CD4-positive, alpha-beta memory T cell (primary cell): ENCODE data around the gene SH3TC2. TPM values are rescaled to one million over a fixed set of nuclear protein-coding genes. Genes with fewer than 3 reads are reported as not detected.

Experiments used
- CTCF ChIA-PET: fragments of 350-600 bp; sonication (Branson Sonifier 250); formaldehyde crosslinking; loops from one replicate; lab custom pipeline; 2021; ENCODE audit warnings: inconsistent platforms; ENCODE audit not compliant: partially characterized antibody; lab: Charles Lee
- POLR2A ChIA-PET: fragments of 350-600 bp; sonication (Branson Sonifier 250); formaldehyde crosslinking; loops from one replicate; lab custom pipeline; 2021; ENCODE audit not compliant: partially characterized antibody; lab: Charles Lee
- DNase-seq, 5 donors: peaks; one replicate each; pipeline versions ENCODE4 v3.0.0 to v3.0.0-alpha.2; 2020 to 2022; ENCODE audit warnings: mixed read lengths in 1 of 5
- H3K27ac ChIP-seq: one replicate; pipeline ENCODE4 v1.7.0; 2013; ENCODE audit warnings: low read depth, low read length
- H3K27me3 ChIP-seq: 2 replicates; pipeline ENCODE4 v1.7.0; 2013; ENCODE audit warnings: mild to moderate bottlenecking, low read length, moderate library complexity; ENCODE audit not compliant: insufficient read depth
- H3K36me3 ChIP-seq: 2 replicates; pipeline ENCODE4 v1.7.0; 2013; ENCODE audit warnings: mild to moderate bottlenecking, low read length, moderate library complexity; ENCODE audit not compliant: insufficient read depth
- H3K4me1 ChIP-seq: 2 replicates; pipeline ENCODE4 v1.7.0; 2013; ENCODE audit warnings: mild to moderate bottlenecking, low read length, moderate library complexity; ENCODE audit not compliant: insufficient read depth
- H3K4me3 ChIP-seq, 2 donors: one replicate each; pipeline ENCODE4 v1.7.0; 2013; ENCODE audit warnings: low read length in 2 of 2, mild to moderate bottlenecking in 1 of 2
- H3K9me3 ChIP-seq, 2 donors: one replicate each; pipeline ENCODE4 v1.7.0; 2013; ENCODE audit warnings: low read length in 2 of 2, control low read depth in 1 of 2; ENCODE audit not compliant: control insufficient read depth in 1 of 2
- H3K27ac Mint-ChIP-seq, 7 donors: one replicate each; pipeline ENCODE4 v1.8.0; 2020 to 2021; ENCODE audit warnings: mixed read lengths in 7 of 7, mild to moderate bottlenecking in 6 of 7, inconsistent platforms in 3 of 7, moderate library complexity in 3 of 7
- H3K27me3 Mint-ChIP-seq, 2 donors: one replicate each; pipeline ENCODE4 v1.8.0; 2020 to 2021; ENCODE audit warnings: mixed read lengths in 2 of 2
- H3K36me3 Mint-ChIP-seq, 2 donors: one replicate each; pipeline ENCODE4 v1.8.0; 2020 to 2021; ENCODE audit warnings: mixed read lengths in 2 of 2, inconsistent platforms in 1 of 2, mild to moderate bottlenecking in 1 of 2
- H3K4me1 Mint-ChIP-seq, 4 donors: one replicate each; pipeline ENCODE4 v1.8.0; 2020 to 2021; ENCODE audit warnings: mixed read lengths in 4 of 4, mild to moderate bottlenecking in 1 of 4
- H3K4me3 Mint-ChIP-seq, 8 donors: one replicate each; pipeline ENCODE4 v1.8.0; 2020 to 2021; ENCODE audit warnings: mixed read lengths in 8 of 8, mild to moderate bottlenecking in 7 of 8, moderate library complexity in 6 of 8, inconsistent platforms in 3 of 8
- H3K9me3 Mint-ChIP-seq, 8 donors: one replicate each; pipeline ENCODE4 v1.8.0; 2020 to 2021; ENCODE audit warnings: mixed read lengths in 8 of 8, mild to moderate bottlenecking in 5 of 8, inconsistent platforms in 3 of 8, moderate library complexity in 1 of 8
- intact Hi-C: fragments of 100-400 bp; cut with micrococcal nuclease; formaldehyde crosslinking; loops from one replicate; pipeline ENCODE4 v1.15.1; 2023
- polyA plus RNA-seq, 2 donors: library from polyadenylated mRNA; unstranded; fragments of 300-500 nt; fragmentation: Illumina TruSeq; gene quantifications; one replicate each; pipeline ENCODE4 v1.2.3, GENCODE V29; 2021
- total RNA-seq, 2 experiments: library from RNA; stranded (reverse); gene quantifications; one replicate each; pipeline ENCODE4 v1.2.3, GENCODE V29; 2021

SH3TC2 gene
- total and polyA plus RNA-seq, 4 experiments from 2014 or later: not detected

DNA sequence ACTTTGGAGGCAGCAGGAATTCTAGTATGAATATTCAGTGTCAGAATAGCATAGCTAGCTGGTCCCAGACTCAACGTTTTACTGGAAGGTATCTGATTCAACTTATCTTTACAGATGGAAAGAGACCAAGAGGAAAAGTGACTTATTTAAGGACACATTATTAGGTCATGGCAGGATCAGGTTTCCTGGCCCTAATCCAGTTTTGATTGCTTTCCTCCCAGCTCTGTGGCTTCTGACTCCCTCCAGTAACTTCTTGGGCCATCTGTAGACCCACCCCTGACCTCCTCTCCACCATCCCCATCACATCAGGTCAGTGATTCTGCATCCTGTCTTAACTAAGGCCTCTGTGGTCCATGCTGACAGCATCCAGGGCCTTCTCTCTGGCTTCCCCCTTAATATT lies 38.4 kb downstream of the SH3TC2 start:
- DNase-seq: no peak
- Mint-ChIP-seq H3K27ac (no peak overlapping the region), H3K4me3 (no peak overlapping the region), H3K36me3 (no peaks in the 10 kb centered on the region), H3K9me3 (peaks cover 0 to 3% (median 0%) of the 10 kb centered on the region in 8 donors), H3K4me1 (no peaks in the 10 kb centered on the region), H3K27me3 (peaks cover 0 to 6% of the 10 kb centered on the region in 2 donors)
- no peaks in the 10 kb centered on the region for H3K27me3 ChIP-seq
- no peaks in the 10 kb centered on the region for H3K36me3 ChIP-seq
- H3K9me3 ChIP-seq: no peaks in the 10 kb centered on the region
- CTCF ChIA-PET: interaction anchor here (1.2 to 4.0 kb wide), 5 partner anchors 9 to 294 kb away, joined by 3 to 24 read pairs (median 5); no protein-coding TSS in a partner anchor
- no peaks in the 10 kb centered on the region for H3K4me1 ChIP-seq
- POLR2A ChIA-PET: no interaction called here
- intact Hi-C loops: no loop called here
- no peak overlapping the region for H3K27ac ChIP-seq
- H3K4me3 ChIP-seq: no peak overlapping the region

DNA sequence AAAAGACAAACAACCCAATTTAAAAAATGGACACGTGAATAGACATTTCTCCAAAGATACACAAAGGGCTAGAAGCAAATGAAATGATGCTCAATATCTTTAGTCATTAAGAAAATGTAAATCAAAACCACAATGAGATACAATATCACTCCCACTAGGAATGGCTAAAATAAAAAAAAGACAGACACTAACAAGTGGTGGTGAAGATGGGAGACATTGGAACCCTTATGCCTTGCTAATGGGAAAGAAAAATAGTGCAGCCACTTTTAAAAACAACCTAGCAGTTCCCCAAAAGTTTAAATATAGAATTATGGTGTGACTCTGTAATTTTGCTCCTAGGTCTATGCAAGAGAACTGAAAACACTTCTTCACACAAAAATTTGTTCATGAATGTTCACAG lies 40.7 kb downstream of the SH3TC2 start:
- Mint-ChIP-seq H3K27ac (no peak overlapping the region), H3K27me3 (peaks cover 0 to 9% of the 10 kb centered on the region in 2 donors), H3K36me3 (no peaks in the 10 kb centered on the region), H3K9me3 (peaks cover 0 to 3% (median 0%) of the 10 kb centered on the region in 8 donors), H3K4me3 (no peak overlapping the region), H3K4me1 (no peaks in the 10 kb centered on the region)
- no peaks in the 10 kb centered on the region for H3K4me1 ChIP-seq
- H3K9me3 ChIP-seq: no peaks in the 10 kb centered on the region
- H3K27ac ChIP-seq: no peak overlapping the region
- H3K4me3 ChIP-seq: no peak overlapping the region
- ChIA-PET POLR2A (no interaction called here), CTCF (no interaction called here)
- H3K36me3 ChIP-seq: no peaks in the 10 kb centered on the region
- intact Hi-C loops: no loop called here
- no peak for DNase-seq
- no peaks in the 10 kb centered on the region for H3K27me3 ChIP-seq

DNA sequence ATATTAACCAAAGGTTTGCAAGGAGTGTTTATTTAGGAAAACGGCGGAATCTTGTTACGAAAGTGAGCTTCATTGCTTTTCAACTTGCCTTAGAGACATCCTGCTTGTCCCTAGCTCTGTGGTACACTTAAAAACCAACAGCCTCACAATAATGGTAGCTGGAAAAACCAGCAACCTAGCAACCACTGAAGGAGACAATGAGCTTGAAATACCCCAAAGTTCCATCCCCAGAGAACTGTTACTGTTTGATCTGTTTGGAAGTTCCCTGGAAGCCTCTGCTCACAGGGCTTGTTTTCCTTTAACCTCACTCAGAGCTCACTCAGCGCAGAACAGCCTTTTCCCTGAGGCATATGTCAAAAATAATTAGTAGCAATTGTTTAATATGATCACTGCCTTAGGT lies 43.2 kb downstream of the SH3TC2 start:
- no peaks in the 10 kb centered on the region for H3K4me1 Mint-ChIP-seq
- intact Hi-C loops: no loop called here
- Histone ChIP-seq H3K4me1 (no peaks in the 10 kb centered on the region), H3K27ac (no peak overlapping the region), H3K27me3 (no peaks in the 10 kb centered on the region), H3K4me3 (no peak overlapping the region), H3K36me3 (no peaks in the 10 kb centered on the region), H3K9me3 (no peaks in the 10 kb centered on the region)
- peaks cover 0 to 9% of the 10 kb centered on the region in 2 donors for H3K27me3 Mint-ChIP-seq
- ChIA-PET POLR2A (no interaction called here), CTCF (interaction anchor here (3.0 kb wide), 1 partner anchor 16 kb away, joined by 10 read pairs; no protein-coding TSS in a partner anchor)
- no peaks in the 10 kb centered on the region for H3K36me3 Mint-ChIP-seq
- H3K27ac Mint-ChIP-seq: no peak overlapping the region
- peaks cover 0 to 3% (median 0%) of the 10 kb centered on the region in 8 donors for H3K9me3 Mint-ChIP-seq
- no peak overlapping the region for H3K4me3 Mint-ChIP-seq
- DNase-seq: no peak

DNA sequence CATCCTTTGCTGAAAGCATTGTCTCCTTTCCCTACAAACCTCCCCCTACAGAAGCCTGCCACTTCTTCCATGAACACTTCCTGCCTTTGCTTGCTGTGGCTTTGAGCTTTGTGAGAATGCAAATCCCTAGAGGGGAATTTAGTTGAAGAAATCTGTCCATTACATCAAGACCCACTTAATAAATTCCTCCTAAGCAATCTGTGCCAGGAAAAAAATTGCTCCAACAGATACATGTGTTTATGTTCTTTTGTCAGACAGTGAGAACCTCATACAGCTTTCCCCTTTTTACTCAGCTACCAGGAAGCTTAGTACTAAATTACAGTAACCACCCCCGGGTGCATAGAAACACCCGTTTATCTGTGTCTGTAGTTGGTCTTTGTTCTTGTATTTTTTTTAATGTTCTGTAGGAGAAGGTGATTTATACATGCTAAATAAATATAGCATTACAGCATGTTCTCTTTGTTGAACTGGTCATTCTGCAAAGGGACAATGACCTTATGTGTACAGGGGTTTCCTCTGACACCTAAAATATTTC lies 43.9 kb downstream of the SH3TC2 start:
- CTCF ChIA-PET: interaction anchor here (3.0 kb wide), 1 partner anchor 16 kb away, joined by 10 read pairs; no protein-coding TSS in a partner anchor
- H3K4me1 ChIP-seq: no peaks in the 10 kb centered on the region
- H3K4me1 Mint-ChIP-seq: no peaks in the 10 kb centered on the region

DNA sequence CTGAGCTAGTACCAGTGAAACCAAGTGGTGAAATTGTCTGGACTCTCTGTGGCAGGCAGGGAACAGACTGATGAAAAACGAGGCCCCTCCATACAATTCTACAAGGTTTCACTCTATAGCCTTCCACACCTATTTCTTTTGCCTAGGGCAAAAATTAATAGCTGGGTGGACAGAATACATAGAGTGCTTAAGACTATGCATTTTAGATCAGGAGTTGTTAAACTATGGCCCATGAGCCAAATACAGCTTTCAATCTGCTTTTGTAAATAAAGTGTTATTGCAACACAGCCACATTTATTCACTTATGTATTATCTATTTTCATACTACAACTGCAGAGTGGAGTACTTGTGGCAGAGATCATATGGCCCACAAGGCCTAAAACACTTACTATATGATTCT lies 45.2 kb downstream of the SH3TC2 start:
- DNase-seq: no peak
- Mint-ChIP-seq H3K4me1 (no peaks in the 10 kb centered on the region), H3K27me3 (peaks cover 1 to 8% of the 10 kb centered on the region in 2 donors), H3K27ac (no peak overlapping the region), H3K9me3 (peaks cover 0 to 3% (median 0%) of the 10 kb centered on the region in 8 donors), H3K4me3 (no peak overlapping the region), H3K36me3 (no peaks in the 10 kb centered on the region)
- no peak overlapping the region for H3K27ac ChIP-seq
- no peaks in the 10 kb centered on the region for H3K27me3 ChIP-seq
- intact Hi-C loops: no loop called here
- ChIA-PET POLR2A (no interaction called here), CTCF (interaction anchor here (3.0 kb wide), 1 partner anchor 18 kb away, joined by 10 read pairs; no protein-coding TSS in a partner anchor)
- H3K4me3 ChIP-seq: no peak overlapping the region
- no peaks in the 10 kb centered on the region for H3K9me3 ChIP-seq
- no peaks in the 10 kb centered on the region for H3K4me1 ChIP-seq
- no peaks in the 10 kb centered on the region for H3K36me3 ChIP-seq

More for the DNA sequence above, 43.9 kb downstream of the SH3TC2 start:
- H3K4me3 Mint-ChIP-seq: no peak overlapping the region
- no peaks in the 10 kb centered on the region for H3K36me3 Mint-ChIP-seq
- peaks cover 0 to 3% (median 0%) of the 10 kb centered on the region in 8 donors for H3K9me3 Mint-ChIP-seq
- no peak for DNase-seq
- H3K27ac Mint-ChIP-seq: no peak overlapping the region
- peaks cover 0 to 8% of the 10 kb centered on the region in 2 donors for H3K27me3 Mint-ChIP-seq
- no peaks in the 10 kb centered on the region for H3K36me3 ChIP-seq
- POLR2A ChIA-PET: no interaction called here
- H3K9me3 ChIP-seq: no peaks in the 10 kb centered on the region
- no peak overlapping the region for H3K4me3 ChIP-seq
- intact Hi-C loops: no loop called here
- H3K27ac ChIP-seq: no peak overlapping the region
- no peaks in the 10 kb centered on the region for H3K27me3 ChIP-seq

DNA sequence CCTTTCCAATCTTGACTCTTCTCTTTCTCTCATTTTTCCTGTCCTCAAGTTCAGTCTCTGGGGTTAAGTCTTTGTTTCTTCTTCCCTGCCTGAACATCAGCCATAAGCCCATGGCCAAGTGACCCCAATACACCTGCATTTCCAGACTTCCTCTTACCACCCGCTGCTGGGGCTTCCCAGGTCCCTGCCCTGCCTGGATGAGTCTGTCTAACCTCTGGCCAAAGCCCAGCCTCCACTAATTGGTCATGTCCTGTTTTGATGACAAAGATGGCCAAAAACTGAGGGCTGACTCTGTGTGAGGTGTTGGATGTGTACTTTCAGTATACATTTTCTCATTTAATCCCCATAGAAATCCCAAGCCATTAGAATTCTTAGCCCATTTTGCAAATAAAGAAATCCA lies 47.3 kb downstream of the SH3TC2 start:
- ChIA-PET CTCF (interaction anchor here (1.0 kb wide), 2 partner anchors 19 to 21 kb away, joined by 3 read pairs; no protein-coding TSS in a partner anchor), POLR2A (no interaction called here)
- Histone ChIP-seq H3K9me3 (no peaks in the 10 kb centered on the region), H3K4me3 (no peak overlapping the region), H3K27ac (no peak overlapping the region), H3K36me3 (no peaks in the 10 kb centered on the region), H3K27me3 (no peaks in the 10 kb centered on the region), H3K4me1 (no peaks in the 10 kb centered on the region)
- intact Hi-C loops: no loop called here
- no peaks in the 10 kb centered on the region for H3K9me3 Mint-ChIP-seq
- H3K4me3 Mint-ChIP-seq: no peak overlapping the region
- H3K4me1 Mint-ChIP-seq: no peaks in the 10 kb centered on the region
- no peak for DNase-seq
- H3K27me3 Mint-ChIP-seq: peaks cover 1 to 5% of the 10 kb centered on the region in 2 donors
- no peaks in the 10 kb centered on the region for H3K36me3 Mint-ChIP-seq
- H3K27ac Mint-ChIP-seq: no peak overlapping the region

DNA sequence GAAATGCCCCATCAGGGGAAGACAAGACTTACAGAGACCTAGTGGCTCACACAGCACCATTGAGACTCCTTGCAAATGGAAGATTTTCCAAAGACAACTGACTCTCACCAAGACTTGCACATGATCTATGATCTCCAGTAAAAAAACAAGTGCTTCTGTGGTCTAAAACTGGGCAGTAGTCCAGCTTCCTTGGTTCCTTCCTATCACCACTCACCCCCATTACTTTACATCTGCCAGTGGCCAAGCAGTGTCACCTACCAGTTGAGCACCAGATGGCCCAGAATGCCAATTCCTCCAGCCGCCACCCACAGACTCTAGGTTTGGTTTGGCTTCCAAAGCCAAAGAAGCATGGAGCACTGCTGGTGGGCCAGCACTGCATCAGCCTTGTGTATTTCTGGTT lies 47.7 kb downstream of the SH3TC2 start:
- Mint-ChIP-seq H3K9me3 (no peaks in the 10 kb centered on the region), H3K27me3 (peaks cover 1 to 5% of the 10 kb centered on the region in 2 donors), H3K4me3 (no peak overlapping the region), H3K27ac (no peak overlapping the region), H3K36me3 (no peaks in the 10 kb centered on the region), H3K4me1 (no peaks in the 10 kb centered on the region)
- Histone ChIP-seq H3K36me3 (no peaks in the 10 kb centered on the region), H3K4me1 (no peaks in the 10 kb centered on the region), H3K27me3 (no peaks in the 10 kb centered on the region), H3K9me3 (no peaks in the 10 kb centered on the region), H3K27ac (no peak overlapping the region), H3K4me3 (no peak overlapping the region)
- intact Hi-C loops: no loop called here
- POLR2A ChIA-PET: no interaction called here
- no peak for DNase-seq
- CTCF ChIA-PET: interaction anchor here (1.4 kb wide), 1 partner anchor 21 kb away, joined by 3 read pairs; no protein-coding TSS in a partner anchor
